ENCODE measurements around the gene GLT1D1. TPM values are rescaled to one million over a fixed set of nuclear protein-coding genes. Genes with fewer than 3 reads are reported as not detected.
"Not testable (repeated sequence)": the region's sequence is repeated elsewhere in the genome, so short reads cannot be mapped to it uniquely, and the experiment has no call there.

GLT1D1 gene
- 5.7 and 6.5 TPM in 2 replicates for total RNA-seq
- long read RNA-seq, partial matches to known transcripts, result 1 of 3 reads
- long read RNA-seq, other reads (novel, unspliced or antisense), result 2 of 3 reads

DNA sequence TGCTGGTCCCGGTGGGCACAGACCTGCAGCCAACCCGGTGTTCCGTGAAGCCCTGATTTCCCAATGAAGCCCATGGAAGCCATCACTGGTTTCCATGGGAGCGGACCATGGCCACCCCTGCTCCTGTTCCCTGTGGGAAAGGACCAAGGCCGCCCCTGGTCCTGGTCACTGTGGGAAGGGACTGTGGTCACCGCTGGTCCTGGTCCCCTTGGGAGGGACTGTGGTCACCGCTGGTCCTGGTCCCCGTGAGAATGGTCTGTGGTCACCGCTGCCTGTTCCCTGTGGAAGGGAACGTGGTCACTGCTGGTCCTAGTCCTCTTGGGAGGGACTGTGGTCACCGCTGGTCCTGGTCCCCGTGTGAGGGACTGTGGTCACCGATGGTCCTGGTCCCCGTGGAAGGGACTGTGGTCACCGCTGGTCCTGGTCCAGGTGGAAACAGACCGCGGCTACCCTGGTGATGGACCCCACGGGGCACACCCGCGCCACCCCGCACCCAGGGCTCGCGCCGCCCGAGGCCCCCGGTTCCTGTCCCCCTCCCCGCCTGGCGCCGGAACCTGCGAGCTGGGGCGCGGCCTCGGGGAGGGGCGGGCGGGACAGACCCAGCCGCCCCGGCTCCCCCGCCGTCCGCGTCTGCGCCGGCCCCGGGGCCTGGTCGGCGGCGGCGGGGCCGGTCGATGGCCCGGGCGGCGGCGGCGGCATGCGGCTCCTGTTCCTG is at the start of gene GLT1D1:
Gene GLT1D1 (plus strand): TSS at position 594 of the 715 bp plus-strand sequence. CDS start 104 bp downstream, at position 698.
- peak within 1 kb of the TSS; percentile 73 for H3K4me3 Mint-ChIP-seq (ENCODE audit: low read depth)
- peaks cover 30% of the 10 kb centered on the region for H3K27me3 Mint-ChIP-seq
- H3K36me3 Mint-ChIP-seq (ENCODE audit: insufficient read depth), result no peaks in the 10 kb centered on the region

GRCh38 chr12:128803788-128804187 is 49.5 kb upstream of the GLT1D1 start:
- no peak overlapping the region for H3K4me3 Mint-ChIP-seq (ENCODE audit: low read depth)
- peaks cover 39% of the 10 kb centered on the region for H3K36me3 Mint-ChIP-seq (ENCODE audit: insufficient read depth)
- no peak overlapping the region for H3K27ac Mint-ChIP-seq
- no peak for DNase-seq (ENCODE audit: low spot score, unreplicated experiment)
- TF ChIP-seq, protein P1, sequence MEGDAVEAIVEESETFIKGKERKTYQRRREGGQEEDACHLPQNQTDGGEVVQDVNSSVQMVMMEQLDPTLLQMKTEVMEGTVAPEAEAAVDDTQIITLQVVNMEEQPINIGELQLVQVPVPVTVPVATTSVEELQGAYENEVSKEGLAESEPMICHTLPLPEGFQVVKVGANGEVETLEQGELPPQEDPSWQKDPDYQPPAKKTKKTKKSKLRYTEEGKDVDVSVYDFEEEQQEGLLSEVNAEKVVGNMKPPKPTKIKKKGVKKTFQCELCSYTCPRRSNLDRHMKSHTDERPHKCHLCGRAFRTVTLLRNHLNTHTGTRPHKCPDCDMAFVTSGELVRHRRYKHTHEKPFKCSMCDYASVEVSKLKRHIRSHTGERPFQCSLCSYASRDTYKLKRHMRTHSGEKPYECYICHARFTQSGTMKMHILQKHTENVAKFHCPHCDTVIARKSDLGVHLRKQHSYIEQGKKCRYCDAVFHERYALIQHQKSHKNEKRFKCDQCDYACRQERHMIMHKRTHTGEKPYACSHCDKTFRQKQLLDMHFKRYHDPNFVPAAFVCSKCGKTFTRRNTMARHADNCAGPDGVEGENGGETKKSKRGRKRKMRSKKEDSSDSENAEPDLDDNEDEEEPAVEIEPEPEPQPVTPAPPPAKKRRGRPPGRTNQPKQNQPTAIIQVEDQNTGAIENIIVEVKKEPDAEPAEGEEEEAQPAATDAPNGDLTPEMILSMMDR (IDR thresholded peaks at IDR 0.05; ENCODE audit: unreplicated experiment), result no peak
- H3K4me1 Mint-ChIP-seq (ENCODE audit: low read depth), result no peaks in the 10 kb centered on the region
- H3K9me3 Mint-ChIP-seq (ENCODE audit: low read depth), result no peaks in the 10 kb centered on the region
- no peaks in the 10 kb centered on the region for H3K27me3 Mint-ChIP-seq

More for the DNA sequence above, at the start of gene GLT1D1:
- Mint-ChIP-seq H3K9me3 (ENCODE audit: low read depth) (no peaks in the 10 kb centered on the region), H3K4me1 (ENCODE audit: low read depth) (no peaks in the 10 kb centered on the region), H3K27ac (peak within 1 kb of the TSS; percentile 49)
- TF ChIP-seq, protein P1 (IDR thresholded peaks at IDR 0.05; ENCODE audit: unreplicated experiment), result no peak
- DNase-seq (ENCODE audit: low spot score, unreplicated experiment), result no peak

DNA sequence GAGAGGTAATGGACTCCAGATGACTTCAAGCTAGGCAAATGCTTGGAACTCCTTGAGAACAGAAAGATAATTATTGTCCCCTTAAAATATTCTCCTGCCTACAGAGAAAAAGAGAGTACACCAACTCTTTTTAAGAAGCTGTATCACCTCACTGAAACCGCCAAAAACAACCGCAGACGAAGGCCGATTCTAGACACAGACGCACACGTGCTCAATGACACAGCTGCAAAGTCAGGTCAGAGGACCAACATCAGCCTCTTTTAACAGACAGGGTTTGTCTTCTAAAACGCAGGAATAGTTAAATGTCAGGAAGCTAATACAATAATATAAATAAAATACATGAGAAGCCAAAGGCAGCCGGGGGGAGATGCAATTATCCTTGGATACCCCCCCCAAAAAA is 48.5 kb upstream of the GLT1D1 start:
- no peak overlapping the region for H3K27ac Mint-ChIP-seq
- no peak for DNase-seq (ENCODE audit: low spot score, unreplicated experiment)
- no peaks in the 10 kb centered on the region for H3K9me3 Mint-ChIP-seq (ENCODE audit: low read depth)
- no peaks in the 10 kb centered on the region for H3K27me3 Mint-ChIP-seq
- H3K4me3 Mint-ChIP-seq (ENCODE audit: low read depth), result no peak overlapping the region
- no peaks in the 10 kb centered on the region for H3K4me1 Mint-ChIP-seq (ENCODE audit: low read depth)
- TF ChIP-seq, protein P1 (IDR thresholded peaks at IDR 0.05; ENCODE audit: unreplicated experiment), result no peak
- peaks cover 40% of the 10 kb centered on the region for H3K36me3 Mint-ChIP-seq (ENCODE audit: insufficient read depth)

DNA sequence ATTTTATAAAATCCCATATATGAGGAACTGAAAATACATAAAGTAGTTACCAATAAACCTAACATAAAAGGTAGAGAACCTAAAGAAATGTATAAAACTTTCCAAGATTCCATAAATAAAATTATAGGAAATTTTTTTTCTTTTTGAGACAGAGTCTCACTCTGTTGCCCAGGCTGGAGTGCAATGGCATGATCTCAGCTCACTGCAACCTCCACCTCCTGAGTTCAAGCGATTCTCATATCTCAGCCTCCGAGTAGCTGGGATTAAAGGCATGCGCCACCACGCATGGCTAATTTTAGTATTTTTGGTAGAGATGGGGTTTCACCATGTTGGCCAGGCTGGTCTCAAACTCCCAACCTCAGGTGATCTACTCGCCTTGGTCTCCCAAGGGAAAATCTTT is 47.9 kb upstream of the GLT1D1 start:
- DNase-seq (ENCODE audit: low spot score, unreplicated experiment); H3K4me1 Mint-ChIP-seq (ENCODE audit: low read depth); H3K9me3 Mint-ChIP-seq (ENCODE audit: low read depth); H3K4me3 Mint-ChIP-seq (ENCODE audit: low read depth); H3K27me3 Mint-ChIP-seq; H3K27ac Mint-ChIP-seq: not testable (repeated sequence)
- H3K36me3 Mint-ChIP-seq (ENCODE audit: insufficient read depth), result peaks cover 37% of the 10 kb centered on the region

GRCh38 chr12:128806573-128806972 is 46.7 kb upstream of the GLT1D1 start:
- H3K27ac Mint-ChIP-seq, result no peak overlapping the region
- no peaks in the 10 kb centered on the region for H3K4me1 Mint-ChIP-seq (ENCODE audit: low read depth)
- TF ChIP-seq, protein P1 (IDR thresholded peaks at IDR 0.05; ENCODE audit: unreplicated experiment), result no peak
- no peaks in the 10 kb centered on the region for H3K27me3 Mint-ChIP-seq
- H3K9me3 Mint-ChIP-seq (ENCODE audit: low read depth), result no peaks in the 10 kb centered on the region
- DNase-seq (ENCODE audit: low spot score, unreplicated experiment), result no peak
- H3K4me3 Mint-ChIP-seq (ENCODE audit: low read depth), result no peak overlapping the region
- peaks cover 32% of the 10 kb centered on the region for H3K36me3 Mint-ChIP-seq (ENCODE audit: insufficient read depth)

All from progenitor cell of endocrine pancreas (in vitro differentiated cells).